CD4-positive, alpha-beta T cell treated with Interleukin-15 for 1 hour (primary cell): ENCODE results near the gene RAE1.

ENCODE experiments used
- DNase-seq: peaks from one replicate; pipeline ENCODE4 v3.0.0-alpha.2; 2020

The RAE1 gene

GRCh38 chr20:57374343-57374930 is 23.4 kb downstream of the RAE1 start:
- no peak for DNase-seq

GRCh38 chr20:57374931-57375651 is 24.0 kb downstream of the RAE1 start:
- peak; percentile 64 for DNase-seq

GRCh38 chr20:57375652-57376230 is 24.7 kb downstream of the RAE1 start:
- no peak for DNase-seq

GRCh38 chr20:57377350-57377749 is 26.3 kb downstream of the RAE1 start:
- DNase-seq: no peak

GRCh38 chr20:57378107-57378506 is 27.1 kb downstream of the RAE1 start:
- DNase-seq: no peak

- DNase-seq: no peak
These were observed 27.7 kb downstream of the RAE1 start for GRCh38 chr20:57378646-57379262.

- no peak for DNase-seq
These were observed 28.2 kb downstream of the RAE1 start for GRCh38 chr20:57379263-57379647.

- no peak for DNase-seq
These were observed 29.2 kb downstream of the RAE1 start for GRCh38 chr20:57380081-57380750.

- peak; percentile 79 for DNase-seq
These were observed 30.8 kb downstream of the RAE1 start for GRCh38 chr20:57381596-57382503.

GRCh38 chr20:57382516-57382915 is 31.5 kb downstream of the RAE1 start:
- DNase-seq: no peak

GRCh38 chr20:57383447-57384347 is 32.6 kb downstream of the RAE1 start:
- no peak for DNase-seq

- DNase-seq: no peak
These were observed 33.4 kb downstream of the RAE1 start for GRCh38 chr20:57384486-57384885.

GRCh38 chr20:57384953-57385761 is 34.1 kb downstream of the RAE1 start:
- DNase-seq: no peak

GRCh38 chr20:57385940-57386339 is 34.9 kb downstream of the RAE1 start:
- no peak for DNase-seq

GRCh38 chr20:57386762-57387161 is 35.7 kb downstream of the RAE1 start:
- no peak for DNase-seq

GRCh38 chr20:57387463-57387862 is 36.4 kb downstream of the RAE1 start:
- DNase-seq: no peak

- no peak for DNase-seq
These were observed 36.9 kb downstream of the RAE1 start for GRCh38 chr20:57387945-57388371.

- DNase-seq: peak; percentile 68
These were observed 38.1 kb downstream of the RAE1 start for GRCh38 chr20:57388953-57389694.
